UCSD-AML1 (cell line): ENCODE results near the gene POLR3K.
A peak's percentile ranks its signal among the peaks of the same experiment; 100 is the strongest.

Experiments used
- DNase-seq: peaks from one replicate; lab custom pipeline; 2025; ENCODE audit not compliant: unreplicated experiment; lab: John Stamatoyannopoulos, UW

The POLR3K gene

DNA sequence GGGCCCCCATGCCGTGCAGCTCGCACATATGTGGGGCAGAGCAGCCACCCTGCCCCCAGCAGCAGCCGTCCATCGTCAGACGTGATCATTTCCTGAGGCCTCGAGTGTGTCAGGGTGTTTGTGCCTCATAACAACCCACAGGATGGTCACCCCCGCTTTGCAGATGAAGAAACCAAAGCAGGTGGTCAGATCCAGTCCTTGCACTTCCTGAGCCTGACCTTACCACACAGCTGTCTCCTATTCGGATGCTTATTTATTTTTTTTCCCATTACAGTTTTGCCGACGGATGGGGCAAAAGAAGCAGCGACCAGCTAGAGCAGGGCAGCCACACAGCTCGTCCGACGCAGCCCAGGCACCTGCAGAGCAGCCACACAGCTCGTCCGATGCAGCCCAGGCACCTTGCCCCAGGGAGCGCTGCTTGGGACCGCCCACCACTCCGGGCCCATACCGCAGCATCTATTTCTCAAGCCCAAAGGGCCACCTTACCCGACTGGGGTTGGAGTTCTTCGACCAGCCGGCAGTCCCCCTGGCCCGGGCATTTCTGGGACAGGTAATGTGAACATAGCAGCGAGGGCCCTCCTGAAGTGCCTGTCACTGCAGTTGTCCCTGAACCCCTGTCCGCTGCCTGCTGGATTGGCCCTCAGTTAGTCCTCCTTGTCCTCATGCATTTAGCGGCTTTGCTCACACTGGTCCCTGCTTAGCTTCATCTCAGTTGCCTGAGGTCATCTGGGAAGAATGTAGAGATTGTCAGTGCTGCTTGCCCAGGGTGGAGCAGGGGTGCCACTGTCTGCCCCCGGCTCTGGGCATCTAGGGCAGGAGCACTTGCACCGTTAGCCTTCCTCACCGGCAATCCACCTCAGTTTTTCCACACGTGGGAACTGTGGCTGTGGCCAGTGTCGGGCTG, 26.0 kb upstream of the POLR3K start:
- peak; percentile 28 for DNase-seq

DNA sequence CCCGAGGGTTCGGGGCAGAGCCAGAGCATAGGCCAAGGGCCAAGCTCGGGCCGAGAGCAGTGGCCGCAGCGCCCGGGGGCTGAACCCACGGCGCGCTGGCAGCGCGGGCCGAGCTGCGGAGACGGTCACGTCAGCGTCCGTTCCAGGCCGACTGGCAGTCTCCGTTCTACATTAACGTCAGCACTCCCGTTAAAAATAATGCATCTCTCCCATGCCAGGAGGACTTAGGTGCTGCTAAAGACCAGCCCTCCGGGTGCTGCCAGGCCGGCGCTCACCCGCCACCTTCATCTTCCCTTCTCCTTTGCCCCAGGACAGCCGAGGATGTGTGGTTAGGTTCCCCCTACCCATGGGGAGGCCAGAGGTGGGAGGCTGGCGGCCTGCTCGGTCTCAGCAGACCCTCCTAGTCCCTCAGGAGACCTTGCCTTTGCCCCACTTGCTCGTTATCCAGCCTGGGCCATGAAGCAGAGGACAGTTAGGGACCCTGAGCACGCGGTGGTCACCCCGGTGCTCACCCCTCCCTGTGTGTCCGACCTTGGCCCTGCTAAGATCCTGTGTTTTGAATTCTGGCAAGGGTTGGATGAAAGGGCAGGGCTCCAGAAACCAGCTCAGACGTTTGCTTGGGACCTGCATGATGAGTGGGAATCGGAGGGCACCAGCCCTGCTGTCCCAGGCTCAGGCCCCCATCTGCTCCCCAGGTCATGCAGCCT, 25.2 kb upstream of the POLR3K start:
- DNase-seq, result no peak

DNA sequence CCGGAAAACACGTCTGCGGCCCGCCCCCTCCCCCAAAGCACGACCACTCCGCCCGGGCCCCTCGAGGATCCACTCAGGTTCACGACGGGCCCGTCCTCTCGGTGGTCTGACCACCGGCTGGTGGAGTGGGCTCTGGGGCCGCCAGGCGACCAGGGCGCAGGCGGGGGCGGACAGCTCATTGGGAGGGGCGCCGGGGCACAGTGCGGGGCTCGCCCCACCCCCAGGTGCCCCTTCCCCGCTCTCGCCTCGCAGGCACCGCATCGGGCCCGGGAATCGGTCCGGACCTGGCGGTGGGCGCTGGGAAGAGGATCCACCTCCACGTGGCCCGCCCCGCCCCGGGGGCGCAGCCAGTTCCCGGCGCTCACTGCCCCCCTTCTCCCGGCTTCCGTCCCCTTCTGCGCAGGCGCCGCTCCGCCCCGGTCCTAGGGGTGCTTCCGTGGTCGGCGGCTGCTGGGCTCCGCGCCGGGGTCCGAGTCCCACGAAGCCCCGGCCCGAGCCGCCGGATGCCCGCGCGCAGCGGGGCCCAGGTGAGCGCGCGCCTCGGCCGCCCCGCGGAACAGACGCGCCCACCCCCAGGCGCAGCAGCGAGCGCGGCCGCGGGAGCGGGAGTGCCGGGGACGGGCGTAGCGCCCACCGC, 24.5 kb upstream of the POLR3K start, which contains the start of gene MPG:
Gene MPG (plus strand): TSS at position 419 of the 637 bp plus-strand sequence. CDS start 85 bp downstream, at position 504.
- DNase-seq, result peak; percentile 90

DNA sequence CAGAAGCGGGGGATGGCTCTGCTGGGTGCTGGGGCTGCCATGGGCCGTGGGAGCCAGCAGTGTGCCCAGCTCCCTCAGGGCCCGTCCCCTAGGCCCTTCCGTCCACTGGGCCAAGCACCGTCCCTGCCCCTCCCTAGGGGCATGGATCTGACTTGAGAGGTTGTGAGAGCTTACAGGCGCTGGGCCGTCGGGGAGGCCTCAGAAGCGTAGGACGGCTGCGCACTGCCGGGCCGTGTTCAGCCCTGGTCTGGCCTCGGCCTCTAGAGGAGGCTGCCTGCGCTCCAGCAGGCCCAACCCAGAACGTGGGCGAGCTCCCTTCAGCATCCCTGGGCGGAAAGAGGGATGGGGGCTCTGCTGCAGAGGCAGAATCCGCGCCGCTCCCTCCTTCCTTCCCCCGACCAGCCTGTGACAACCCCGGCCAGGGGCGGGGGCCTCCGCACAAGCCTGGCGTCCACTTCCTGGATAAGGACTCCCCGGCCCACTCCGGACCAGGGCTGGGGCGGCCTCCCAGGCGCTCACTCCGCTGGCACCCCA, 23.9 kb upstream of the POLR3K start:
- peak; percentile 78 for DNase-seq

DNA sequence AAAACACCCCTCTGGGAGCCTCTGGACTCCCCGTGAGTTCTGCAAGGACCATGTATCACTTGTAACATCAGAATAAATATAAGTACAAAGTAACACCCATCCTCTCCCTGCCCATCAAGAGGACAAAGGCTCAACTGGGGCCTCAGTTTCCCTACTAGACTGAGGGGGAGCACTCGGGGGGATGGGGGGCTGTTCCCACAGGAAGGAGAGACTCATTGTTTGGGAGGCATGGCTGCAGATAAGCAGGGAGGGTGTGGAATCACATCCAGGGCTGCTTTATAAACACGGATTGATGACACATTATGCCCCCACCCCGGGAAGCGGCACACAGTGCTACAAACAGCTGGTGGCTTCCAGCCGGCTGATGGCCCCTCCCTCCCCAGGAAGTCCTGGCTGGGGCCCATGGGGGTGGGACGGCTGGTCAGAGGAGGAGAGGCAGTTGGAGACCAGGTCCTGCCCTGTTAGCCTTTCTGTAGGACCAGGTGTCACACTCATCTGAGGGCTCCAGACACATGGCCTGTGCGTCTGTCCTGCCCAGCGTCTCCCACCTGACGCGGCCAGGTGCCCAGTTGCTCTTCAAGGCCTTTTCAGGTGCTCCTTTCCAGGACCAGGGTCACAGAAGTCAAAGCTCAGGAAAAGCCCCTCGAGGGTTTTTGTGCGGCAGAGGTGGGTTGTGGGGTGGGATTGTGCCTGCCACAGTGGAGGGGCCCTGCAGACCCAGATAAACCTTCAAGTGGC, 23.3 kb upstream of the POLR3K start:
- peak; percentile 71 for DNase-seq

DNA sequence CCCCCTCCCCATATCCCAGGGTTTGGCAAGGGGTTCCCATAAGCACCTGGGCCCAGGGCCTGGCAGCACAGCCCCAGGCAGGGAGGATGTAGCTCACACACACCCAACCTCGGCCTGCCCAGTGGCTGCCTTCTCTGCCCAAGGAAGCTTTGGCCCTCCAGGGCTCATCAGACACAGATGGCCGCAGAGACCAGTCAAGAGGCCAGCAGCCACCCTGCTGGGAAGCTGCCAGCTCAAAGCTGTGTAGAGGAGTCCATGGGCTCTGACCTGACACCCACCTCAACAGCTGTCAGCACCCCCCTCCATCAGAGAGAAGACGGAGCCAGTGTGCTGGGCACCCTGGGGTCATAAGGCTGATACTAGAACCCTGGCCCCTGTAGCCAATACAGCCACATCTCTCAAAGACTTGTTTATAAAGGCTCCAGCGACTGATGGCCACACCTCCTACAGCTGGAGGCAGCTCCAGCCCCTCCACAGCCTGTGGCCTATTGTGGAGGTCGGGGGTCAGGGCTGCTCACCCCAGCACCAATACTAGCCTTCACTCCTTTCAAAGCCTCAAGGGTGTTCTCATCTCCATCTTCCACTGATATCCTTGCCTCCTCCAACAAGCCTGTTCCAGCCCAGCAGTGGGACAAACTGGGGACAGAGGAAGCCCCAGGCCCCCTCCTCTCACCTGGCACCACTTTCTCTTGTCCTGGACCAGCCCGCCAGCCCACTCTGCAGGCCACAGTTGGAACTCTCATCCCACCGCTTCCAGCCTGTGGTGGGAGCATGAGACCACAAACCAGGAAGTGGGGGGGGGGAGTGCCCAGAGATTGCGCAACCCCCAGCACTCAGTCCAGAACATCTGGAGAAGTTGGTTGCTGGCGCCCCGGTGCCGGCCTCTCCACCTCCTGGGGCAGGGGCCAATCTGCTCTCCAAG, 22.4 kb upstream of the POLR3K start:
- peak; percentile 93 for DNase-seq

DNA sequence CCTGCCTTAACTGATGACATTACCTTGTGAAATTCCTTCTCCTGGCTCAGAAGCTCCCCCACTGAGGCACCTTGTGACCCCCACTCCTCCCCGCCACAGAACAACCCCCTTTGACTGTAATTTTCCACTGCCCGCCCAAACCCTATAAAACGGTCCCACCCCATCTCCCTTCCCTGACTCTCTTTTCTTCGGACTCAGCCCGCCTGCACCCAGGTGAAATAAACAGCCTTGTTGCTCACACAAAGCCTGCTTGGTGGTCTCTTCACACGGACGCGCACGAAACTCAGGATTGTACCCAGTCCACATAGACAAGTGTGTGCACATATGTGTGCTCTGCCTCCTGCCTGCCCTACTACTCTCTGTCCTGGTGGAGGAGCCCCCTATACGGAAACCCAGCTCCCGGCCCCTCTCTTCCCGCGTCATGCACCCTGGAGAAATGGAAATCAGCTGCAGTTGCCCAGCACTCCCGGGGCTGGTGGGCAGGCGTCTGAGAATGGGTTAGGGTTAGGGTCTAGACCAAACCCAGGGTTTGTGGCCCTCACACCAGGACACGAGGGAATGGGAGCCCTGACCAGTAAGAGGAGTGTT, 21.4 kb upstream of the POLR3K start:
- DNase-seq, result no peak

DNA sequence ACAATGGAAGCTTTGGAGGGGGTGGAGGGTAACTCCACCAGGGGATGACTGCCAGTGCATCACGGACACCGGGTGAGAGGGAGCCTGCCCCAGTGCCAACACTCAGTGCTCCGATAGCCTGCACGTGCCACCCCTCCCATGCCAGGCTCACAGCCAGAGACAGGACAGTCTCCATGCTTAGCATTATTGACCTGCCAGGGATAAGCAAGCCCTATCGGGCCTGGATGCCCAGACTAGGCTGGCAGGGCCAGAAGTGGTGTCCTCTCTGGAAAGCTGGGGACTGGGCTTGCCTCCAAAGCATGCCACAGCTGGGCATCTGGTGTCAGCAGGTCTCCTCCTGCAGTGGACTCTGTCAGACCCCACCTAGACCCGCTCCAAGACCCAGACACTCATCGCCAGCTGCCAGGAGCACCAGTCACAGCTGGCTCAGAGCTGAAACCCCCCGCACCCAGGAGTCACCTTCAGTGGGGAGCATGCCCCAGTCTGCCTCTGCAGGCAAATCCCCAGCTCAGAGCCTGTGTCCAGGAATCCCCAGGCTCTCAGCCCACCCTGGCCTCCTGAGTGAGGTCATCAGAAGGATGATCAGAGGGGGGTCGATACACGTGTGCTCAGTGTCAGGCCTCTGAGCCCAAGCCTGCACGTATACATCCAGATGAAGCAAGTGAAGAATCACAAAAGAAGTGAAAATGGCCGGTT, 20.8 kb upstream of the POLR3K start:
- DNase-seq, result no peak

DNA sequence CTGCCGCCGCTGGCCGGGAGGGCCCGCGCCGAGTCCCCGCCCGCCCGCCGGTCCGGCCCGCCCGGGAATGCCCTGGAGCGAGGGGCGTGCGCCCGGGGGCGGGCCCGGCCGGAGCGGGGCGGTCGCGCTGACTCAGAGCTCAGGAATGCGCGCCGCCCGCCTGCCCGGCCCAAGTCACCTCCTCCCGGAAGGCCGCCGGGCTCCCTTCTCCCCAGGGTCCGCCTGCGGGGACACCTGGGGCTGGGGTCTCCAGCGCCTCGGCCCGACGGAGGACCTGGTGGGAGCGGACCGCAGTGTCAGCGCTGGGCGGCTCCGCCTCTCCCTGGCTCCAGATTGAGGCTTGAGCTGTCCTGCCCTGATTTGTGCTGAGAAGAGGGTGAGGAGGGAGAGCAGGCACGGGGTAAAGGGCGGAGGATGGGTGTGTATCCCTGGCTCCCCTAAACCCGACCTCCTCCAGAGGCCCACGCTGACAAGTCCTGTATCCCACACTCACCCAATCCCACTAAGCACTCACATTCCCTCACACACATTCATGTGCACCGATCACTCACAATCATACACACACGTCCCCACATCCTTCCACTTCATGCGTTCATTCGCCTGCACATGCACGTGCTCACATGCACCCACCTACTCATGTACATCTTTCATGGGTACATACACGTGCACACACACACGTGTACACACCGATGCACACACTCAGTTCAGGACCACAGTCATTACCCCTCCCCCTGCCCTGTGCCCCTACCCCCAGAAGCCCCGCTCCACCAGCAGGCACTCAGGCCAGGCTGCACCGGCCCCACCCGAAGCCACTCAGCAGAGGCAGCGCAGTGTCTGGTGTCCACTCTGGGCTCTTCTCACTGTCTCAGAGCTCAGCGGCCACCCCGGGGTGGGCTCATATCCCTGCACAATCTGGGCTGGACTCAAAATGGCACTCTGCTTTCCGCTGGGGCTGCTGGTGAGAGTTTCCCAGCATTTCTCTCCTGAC, 19.4 kb upstream of the POLR3K start, which contains the start of gene RHBDF1:
Gene RHBDF1 (minus strand): TSS at position 71 of the 988 bp plus-strand sequence. CDS start 7,616 bp downstream, outside the sequence.
- peak; percentile 47 for DNase-seq

DNA sequence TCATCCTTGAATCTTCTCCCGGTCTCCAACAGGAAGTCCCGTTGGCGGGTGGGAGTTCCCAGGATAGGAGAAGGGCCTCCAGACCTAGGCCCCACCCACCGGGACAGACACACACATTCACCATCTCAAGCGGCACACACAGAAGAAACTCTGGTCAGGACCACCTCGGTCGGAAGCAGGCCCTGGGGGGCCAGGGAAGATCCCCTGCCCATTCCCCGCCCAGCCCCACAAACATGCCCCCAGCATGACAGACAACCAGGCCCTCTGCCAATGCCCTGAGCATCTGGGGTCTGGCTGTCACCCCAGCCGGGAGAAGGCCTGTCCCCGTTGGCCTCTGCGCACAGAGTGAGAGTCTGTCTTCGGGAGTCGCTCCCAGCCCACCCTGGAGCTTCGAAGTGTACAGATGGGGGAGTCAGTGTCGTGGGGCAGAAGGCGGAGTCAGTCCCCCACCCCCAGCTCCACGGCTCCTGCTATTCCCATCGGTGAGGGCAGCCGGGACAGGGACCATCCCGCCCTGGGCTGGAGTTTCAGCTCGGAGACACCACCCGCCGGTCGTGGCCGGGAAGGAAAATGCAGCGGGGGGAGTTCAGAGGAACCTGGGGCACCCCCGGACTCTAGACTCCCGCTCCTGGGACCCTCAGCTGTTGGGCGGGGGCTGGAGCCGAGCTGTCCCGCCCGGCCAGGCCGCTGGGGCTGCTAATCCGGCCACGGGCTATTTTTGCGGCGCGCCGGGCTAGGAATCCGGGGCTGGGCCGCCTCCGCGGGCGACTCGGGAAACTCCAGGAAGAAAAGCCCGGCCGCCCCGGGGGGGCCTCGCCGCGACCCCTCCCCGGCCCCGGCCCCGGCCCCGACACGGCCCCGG, 18.4 kb upstream of the POLR3K start:
- DNase-seq, result no peak

DNA sequence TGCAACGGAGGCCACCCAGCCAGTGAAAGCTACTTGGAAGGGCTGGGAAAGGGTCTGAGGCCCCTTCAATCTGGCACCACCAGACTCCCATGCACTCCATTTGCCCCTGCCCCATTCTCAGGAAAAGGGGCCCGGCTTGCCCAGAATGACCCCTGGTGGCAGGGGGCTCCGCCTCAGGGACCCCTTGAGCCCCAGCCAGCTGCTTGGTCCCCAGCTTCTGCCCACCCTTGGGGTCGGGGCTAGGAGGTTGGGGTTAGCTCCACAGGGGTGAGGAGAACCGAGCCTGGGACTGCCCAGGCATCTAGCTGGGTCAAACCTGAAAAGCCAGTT, 17.8 kb upstream of the POLR3K start:
- no peak for DNase-seq

DNA sequence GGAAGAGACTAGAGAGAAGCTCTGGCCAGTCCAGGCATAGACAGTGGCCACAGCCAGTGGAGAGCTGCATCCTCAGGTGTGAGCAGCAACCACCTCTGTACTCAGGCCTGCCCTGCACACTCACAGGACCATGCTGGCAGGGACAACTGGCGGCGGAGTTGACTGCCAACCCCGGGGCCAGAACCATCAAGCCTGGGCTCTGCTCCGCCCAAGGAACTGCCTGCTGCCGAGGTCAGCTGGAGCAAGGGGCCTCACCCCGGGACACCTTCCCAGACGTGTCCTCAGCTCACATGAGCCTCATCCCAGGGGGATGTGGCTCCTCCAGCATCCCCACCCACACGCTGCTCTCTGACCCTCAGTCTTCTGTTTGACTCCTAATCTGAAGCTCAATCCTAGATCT, 15.8 kb upstream of the POLR3K start:
- DNase-seq, result no peak

DNA sequence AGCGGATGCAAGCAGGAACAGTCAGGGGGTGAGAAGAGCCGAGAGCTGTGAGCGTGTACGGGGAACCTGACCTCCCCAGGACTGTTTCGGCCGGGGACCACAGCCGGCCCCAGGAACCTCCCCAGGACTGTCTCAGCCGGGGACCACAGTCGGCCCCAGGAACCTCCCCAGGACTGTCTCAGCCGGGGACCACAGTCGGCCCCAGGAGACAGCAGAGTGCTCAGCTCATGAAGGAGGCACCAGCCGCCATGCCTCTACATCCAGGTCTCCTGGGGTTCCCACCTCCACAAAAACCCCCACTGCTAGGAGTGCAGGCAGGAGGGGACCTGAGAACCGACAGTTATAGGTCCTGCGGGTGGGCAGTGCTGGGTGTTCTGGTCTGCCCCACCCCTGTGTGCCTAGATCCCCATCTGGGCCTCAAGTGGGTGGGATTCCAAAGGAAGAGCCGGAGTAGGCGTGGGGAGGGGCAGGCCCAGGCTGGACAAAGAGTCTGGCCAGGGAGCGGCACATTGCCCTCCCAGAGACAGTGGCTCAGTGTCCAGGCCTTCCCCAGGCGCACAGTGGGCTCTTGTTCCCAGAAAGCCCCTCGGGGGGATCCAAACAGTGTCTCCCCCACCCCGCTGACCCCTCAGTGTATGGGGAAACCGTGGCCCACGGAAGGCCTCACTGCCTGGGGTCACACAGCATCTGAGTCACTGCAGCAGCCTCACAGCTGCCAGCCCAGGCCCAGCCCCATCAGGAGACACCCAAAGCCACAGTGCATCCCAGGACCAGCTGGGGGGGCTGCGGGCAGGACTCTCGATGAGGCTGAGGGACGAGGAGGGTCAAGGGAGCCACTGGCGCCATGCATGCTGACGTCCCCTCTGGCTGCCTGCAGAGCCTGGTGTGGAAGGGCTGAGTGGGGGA, 14.7 kb upstream of the POLR3K start:
- DNase-seq, result no peak

DNA sequence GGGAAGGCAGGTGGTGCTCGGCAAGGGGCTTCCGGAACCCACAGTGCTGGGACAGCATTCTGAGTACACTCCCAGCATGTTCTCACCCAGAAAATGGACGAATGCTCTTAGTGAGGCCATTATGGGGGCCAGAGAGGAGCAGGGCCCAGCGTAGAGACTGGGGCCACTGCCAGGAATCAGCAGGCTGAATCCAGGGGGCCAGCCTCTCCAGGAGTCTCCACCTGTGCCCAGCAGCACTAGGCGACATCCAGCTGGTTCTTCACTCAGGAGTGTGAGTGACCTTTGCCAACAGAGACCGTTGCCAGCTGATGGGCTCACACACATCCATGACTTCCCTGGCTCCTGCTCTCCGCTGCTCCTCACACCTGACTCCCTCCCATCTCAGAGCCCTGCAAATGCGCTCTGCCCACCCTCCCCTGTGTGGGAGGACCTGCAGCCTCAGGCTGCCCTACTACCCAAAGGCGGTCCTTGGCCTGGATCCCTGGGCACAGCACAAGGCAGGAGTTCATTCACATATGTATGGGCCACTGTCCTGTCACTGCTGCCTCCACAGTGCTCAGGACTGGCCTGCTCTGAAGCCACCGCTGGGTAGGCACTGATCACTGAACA, 13.9 kb upstream of the POLR3K start:
- DNase-seq, result no peak
